ENCODE results near the gene ACSS2. TPM values are rescaled to one million over a fixed set of nuclear protein-coding genes. Genes with fewer than 3 reads are reported as not detected.

The ACSS2 gene
- total RNA-seq, 4 donors from 2014 or later: 48.5 to 89.6 (median 68.1) TPM

- TF ChIP-seq, protein P1, sequence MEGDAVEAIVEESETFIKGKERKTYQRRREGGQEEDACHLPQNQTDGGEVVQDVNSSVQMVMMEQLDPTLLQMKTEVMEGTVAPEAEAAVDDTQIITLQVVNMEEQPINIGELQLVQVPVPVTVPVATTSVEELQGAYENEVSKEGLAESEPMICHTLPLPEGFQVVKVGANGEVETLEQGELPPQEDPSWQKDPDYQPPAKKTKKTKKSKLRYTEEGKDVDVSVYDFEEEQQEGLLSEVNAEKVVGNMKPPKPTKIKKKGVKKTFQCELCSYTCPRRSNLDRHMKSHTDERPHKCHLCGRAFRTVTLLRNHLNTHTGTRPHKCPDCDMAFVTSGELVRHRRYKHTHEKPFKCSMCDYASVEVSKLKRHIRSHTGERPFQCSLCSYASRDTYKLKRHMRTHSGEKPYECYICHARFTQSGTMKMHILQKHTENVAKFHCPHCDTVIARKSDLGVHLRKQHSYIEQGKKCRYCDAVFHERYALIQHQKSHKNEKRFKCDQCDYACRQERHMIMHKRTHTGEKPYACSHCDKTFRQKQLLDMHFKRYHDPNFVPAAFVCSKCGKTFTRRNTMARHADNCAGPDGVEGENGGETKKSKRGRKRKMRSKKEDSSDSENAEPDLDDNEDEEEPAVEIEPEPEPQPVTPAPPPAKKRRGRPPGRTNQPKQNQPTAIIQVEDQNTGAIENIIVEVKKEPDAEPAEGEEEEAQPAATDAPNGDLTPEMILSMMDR (IDR thresholded peaks at IDR 0.05): no peak
- TF ChIP-seq POLR2A (IDR thresholded peaks at IDR 0.05): no peak
These were observed 67.6 kb downstream of the ACSS2 start for GRCh38 chr20:34943808-34944567.

GRCh38 chr20:34945315-34946077 lies 69.1 kb downstream of the ACSS2 start:
- no peak for DNase-seq
- H3K27ac ChIP-seq: no peak overlapping the region
- intact Hi-C loops (cut with DNase I): no loop called here

More at GRCh38 chr20:34943808-34944567, 67.6 kb downstream of the ACSS2 start:
- 76 to 90% methylated on average over 2 of the region's 2 CpGs for WGBS, 2 donors
- Histone ChIP-seq H3K9me3 (no peaks in the 10 kb centered on the region), H3K4me3 (replicated peaks in 1 of 3) (no peak overlapping the region), H3K27me3 (no peaks in the 10 kb centered on the region), H3K27ac (no peak overlapping the region), H3K4me1 (no peaks in the 10 kb centered on the region), H3K36me3 (peaks cover 21 to 22% of the 10 kb centered on the region in 2 donors)
- DNase-seq: no peak
- intact Hi-C loops (cut with DNase I): no loop called here

DNA sequence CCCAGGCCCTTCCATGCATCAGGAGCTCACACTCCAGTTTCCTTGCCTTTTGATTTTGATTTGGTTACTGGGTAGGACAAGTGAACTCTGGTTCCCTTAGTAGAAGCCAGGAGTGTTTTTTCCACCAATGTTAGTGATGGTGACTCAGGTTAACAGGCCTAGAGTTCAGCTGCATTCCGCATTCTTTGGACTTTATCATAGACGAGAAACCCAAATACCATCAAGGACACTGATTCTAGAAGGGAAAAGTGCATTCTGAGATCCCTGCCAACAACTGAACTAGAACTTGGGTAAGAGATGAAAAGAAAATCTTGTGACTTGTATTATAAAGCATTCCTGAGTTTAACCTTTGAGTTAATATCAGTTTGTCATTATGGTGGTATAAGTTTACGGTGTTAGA lies 70.2 kb downstream of the ACSS2 start:
- no peaks in the 10 kb centered on the region for H3K4me1 ChIP-seq
- no peak overlapping the region for H3K4me3 ChIP-seq (replicated peaks in 1 of 3)
- H3K9me3 ChIP-seq: no peaks in the 10 kb centered on the region
- TF ChIP-seq, protein P1 (IDR thresholded peaks at IDR 0.05): no peak
- no peak for TF ChIP-seq POLR2A (IDR thresholded peaks at IDR 0.05)
- no peak for DNase-seq
- no peaks in the 10 kb centered on the region for H3K27me3 ChIP-seq
- intact Hi-C loops (cut with DNase I): no loop called here
- peaks cover 17 to 21% of the 10 kb centered on the region in 2 donors for H3K36me3 ChIP-seq
- no peak overlapping the region for H3K27ac ChIP-seq
- 97% methylated on average over 3 of the region's 3 CpGs for WGBS, 2 donors

More at GRCh38 chr20:34945315-34946077, 69.1 kb downstream of the ACSS2 start:
- H3K4me1 ChIP-seq: no peaks in the 10 kb centered on the region
- 88 to 89% methylated on average over 7 of the region's 7 CpGs for WGBS, 2 donors
- no peak overlapping the region for H3K4me3 ChIP-seq (replicated peaks in 1 of 3)
- TF ChIP-seq POLR2A (IDR thresholded peaks at IDR 0.05): no peak
- TF ChIP-seq, protein P1 (IDR thresholded peaks at IDR 0.05): no peak
- H3K27me3 ChIP-seq: no peaks in the 10 kb centered on the region
- H3K9me3 ChIP-seq: no peaks in the 10 kb centered on the region
- peaks cover 17 to 21% of the 10 kb centered on the region in 2 donors for H3K36me3 ChIP-seq

DNA sequence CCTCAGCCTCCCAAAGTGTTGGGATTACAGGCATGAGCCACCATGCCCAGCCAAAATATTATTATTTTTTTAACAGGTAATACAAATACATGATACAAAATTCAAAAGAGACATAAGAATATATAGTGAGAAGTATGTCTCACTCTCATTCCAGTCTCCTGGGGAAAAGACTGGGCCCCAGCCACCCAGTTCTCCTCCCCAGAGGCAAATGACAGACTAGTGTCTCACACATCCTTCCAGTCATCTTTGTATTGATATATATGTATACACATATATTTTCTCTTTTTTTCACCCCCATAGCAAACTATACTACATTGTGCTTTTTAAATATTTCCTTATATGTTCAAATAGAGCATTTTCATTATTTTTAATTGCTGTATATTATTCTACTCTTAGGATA lies 70.9 kb downstream of the ACSS2 start:
- H3K27me3 ChIP-seq: no peaks in the 10 kb centered on the region
- H3K36me3 ChIP-seq: peaks cover 12 to 21% of the 10 kb centered on the region in 2 donors
- intact Hi-C loops (cut with DNase I): no loop called here
- H3K4me1 ChIP-seq: no peaks in the 10 kb centered on the region
- no peak overlapping the region for H3K27ac ChIP-seq
- no peak for TF ChIP-seq POLR2A (IDR thresholded peaks at IDR 0.05)
- TF ChIP-seq, protein P1 (IDR thresholded peaks at IDR 0.05): no peak
- no peak for DNase-seq
- no peak overlapping the region for H3K4me3 ChIP-seq (replicated peaks in 1 of 3)
- no peaks in the 10 kb centered on the region for H3K9me3 ChIP-seq

- peaks cover 9 to 17% of the 10 kb centered on the region in 2 donors for H3K36me3 ChIP-seq
- H3K4me3 ChIP-seq (replicated peaks in 1 of 3): no peak overlapping the region
- H3K9me3 ChIP-seq: no peaks in the 10 kb centered on the region
- intact Hi-C loops (cut with DNase I): no loop called here
- no peak overlapping the region for H3K27ac ChIP-seq
- H3K27me3 ChIP-seq: no peaks in the 10 kb centered on the region
- no peaks in the 10 kb centered on the region for H3K4me1 ChIP-seq
- DNase-seq: no peak
- TF ChIP-seq, protein P1 (IDR thresholded peaks at IDR 0.05): no peak
- TF ChIP-seq POLR2A (IDR thresholded peaks at IDR 0.05): no peak
These were observed 71.6 kb downstream of the ACSS2 start for GRCh38 chr20:34948030-34948429.
